HepG2 (cell line): Measurements from ENCODE around the gene DTYMK. TPM values are rescaled to one million over a fixed set of nuclear protein-coding genes. Genes with fewer than 3 reads are reported as not detected.
A peak's percentile ranks its signal among the peaks of the same experiment; 100 is the strongest.

ENCODE experiments used
- AGO1 ChIP-seq: fragments of 200-400 bp; formaldehyde crosslinking; IDR thresholded peaks from 2 replicates; pipeline ENCODE4 v1.6.1; 2017; ENCODE audit warnings: mild to moderate bottlenecking, low read depth, low read length, moderate library complexity; ENCODE audit not compliant: poor library complexity, severe bottlenecking
- ESRRA ChIP-seq: sonication (generic); formaldehyde crosslinking; IDR thresholded peaks from 2 replicates; pipeline ENCODE4 v1.5.1; 2020; ENCODE audit warnings: mild to moderate bottlenecking, low read depth, missing genetic modification reagents
- FOXP4 ChIP-seq: sonication (generic); formaldehyde crosslinking; IDR thresholded peaks from 2 replicates; pipeline ENCODE4 v1.4.0; 2020; ENCODE audit warnings: missing genetic modification reagents
- GATAD2A ChIP-seq: IDR thresholded peaks from 2 replicates; pipeline ENCODE4 v1.6.1; 2016
- GTF2F1 ChIP-seq: fragments of 150-350 bp; IDR thresholded peaks from 2 replicates; pipeline ENCODE4 v1.6.1; 2014; ENCODE audit warnings: low read length
- MED1 ChIP-seq: sonication (generic); formaldehyde crosslinking; IDR thresholded peaks from 2 replicates; pipeline ENCODE4 v1.4.0; 2020; ENCODE audit warnings: missing genetic modification reagents
- MXI1 ChIP-seq: IDR thresholded peaks from 3 replicates; pipeline ENCODE4 v1.6.1; 2012; ENCODE audit warnings: low read depth, low read length, inconsistent platforms, borderline replicate concordance
- NRL ChIP-seq: sonication (generic); formaldehyde crosslinking; IDR thresholded peaks from 2 replicates; pipeline ENCODE4 v1.5.0; 2020; ENCODE audit warnings: missing genetic modification reagents, mild to moderate bottlenecking, moderate library complexity, borderline replicate concordance
- RAD21 ChIP-seq: fragments of 450-650 bp; formaldehyde crosslinking; IDR thresholded peaks from 2 replicates; pipeline ENCODE4 v1.5.0; 2020; ENCODE audit warnings: mild to moderate bottlenecking
- RXRA ChIP-seq: sonication (generic); formaldehyde crosslinking; IDR thresholded peaks from 2 replicates; pipeline ENCODE4 v1.5.1; 2020; ENCODE audit warnings: missing genetic modification reagents
- TBL1XR1 ChIP-seq: fragments of 150-350 bp; IDR thresholded peaks from 2 replicates; pipeline ENCODE4 v1.6.1; 2014; ENCODE audit warnings: borderline replicate concordance, low read length; ENCODE audit not compliant: partially characterized antibody
- TBX3 ChIP-seq: fragments of 450-650 bp; IDR thresholded peaks from 2 replicates; pipeline ENCODE4 v1.6.1; 2017; ENCODE audit warnings: antibody characterized with exemption, mild to moderate bottlenecking, inconsistent platforms, borderline replicate concordance
- THRA ChIP-seq: sonication (generic); formaldehyde crosslinking; IDR thresholded peaks from 2 replicates; pipeline ENCODE4 v1.4.0; 2020; ENCODE audit warnings: missing genetic modification reagents, borderline replicate concordance
- ZBTB38 ChIP-seq: sonication (generic); formaldehyde crosslinking; IDR thresholded peaks from 2 replicates; pipeline ENCODE4 v1.5.1; 2020; ENCODE audit warnings: mild to moderate bottlenecking, missing genetic modification reagents
- ZFX ChIP-seq: sonication (generic); formaldehyde crosslinking; IDR thresholded peaks from 2 replicates; pipeline ENCODE4 v1.4.0; 2020; ENCODE audit warnings: mild to moderate bottlenecking, low read depth, missing genetic modification reagents, moderate library complexity
- ZNF441 ChIP-seq: sonication (generic); formaldehyde crosslinking; IDR thresholded peaks from 2 replicates; pipeline ENCODE4 v1.7.0; 2021; ENCODE audit warnings: missing genetic modification reagents, borderline replicate concordance
- ZNF609 ChIP-seq: sonication (generic); formaldehyde crosslinking; IDR thresholded peaks from 2 replicates; pipeline ENCODE4 v1.4.0; 2020; ENCODE audit warnings: mild to moderate bottlenecking, missing genetic modification reagents, borderline replicate concordance
- polyA plus RNA-seq, 8 experiments: library from polyadenylated mRNA; depleted of rRNA in 3 of 8; stranded (reverse) in 7 of 8; unstranded in 1 of 8; fragments of >200 nt; fragmentation: Illumina TruSeq in 4 of 8; extraction: Trizol in 4 of 8; gene quantifications; 2 replicates each; pipeline versions ENCODE4 v1.2.1 to v1.2.3, GENCODE V29; 2011 to 2016; ENCODE audit warnings: low read depth in 4 of 8, missing spikeins in 1 of 8, mixed read lengths in 1 of 8; ENCODE audit not compliant: insufficient read depth in 1 of 8
- total RNA-seq, 5 experiments: library from RNA; depleted of rRNA; stranded (reverse); fragments of >200 nt; fragmentation: Illumina TruSeq; extraction: Trizol; gene quantifications; 2 replicates each; pipeline ENCODE4 v1.2.3, GENCODE V29; 2016; ENCODE audit warnings: low read depth in 1 of 5
- TF ChIP-seq, protein P1 (sequence below): sonication (generic); formaldehyde crosslinking; conservative IDR thresholded peaks from 2 replicates; pipeline ENCODE4 v1.4.0; 2020; ENCODE audit warnings: mild to moderate bottlenecking, missing genetic modification reagents, moderate library complexity

The DTYMK gene
- total and polyA plus RNA-seq, 2 of the 13 experiments (the other 11 are each of a cell fraction or from before 2014, with no cell fraction given) = 57.5 to 134 TPM

DNA sequence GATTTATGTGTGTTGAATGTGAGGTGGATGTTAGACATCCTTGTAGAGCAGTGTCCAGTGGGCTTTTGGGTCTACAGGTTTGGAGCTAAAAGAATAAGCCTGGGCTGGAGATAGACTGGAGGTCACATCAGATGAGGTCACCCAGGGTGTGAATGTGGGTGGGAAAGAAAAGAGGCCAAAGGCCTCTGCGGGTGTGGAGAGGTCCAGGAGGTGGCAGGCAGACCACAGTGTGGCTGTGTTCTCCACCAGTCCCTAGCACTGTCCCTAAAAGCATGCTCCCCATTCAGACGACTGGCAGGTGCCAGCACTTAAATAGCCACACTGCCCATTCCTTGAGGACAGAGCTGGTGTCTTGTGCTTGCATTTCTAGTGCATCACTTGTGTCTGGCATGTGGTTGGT, 45.0 kb downstream of the DTYMK start (continued):
- TF ChIP-seq ZFX (CRISPR knock-in tag) = peak; percentile 45; the same call in 1 of the 2 replicates
- no peak for TF ChIP-seq THRA
- TF ChIP-seq TBL1XR1 = no peak
- TF ChIP-seq AGO1 = no peak
- TF ChIP-seq GATAD2A = peak; percentile 27; the same call in 1 of the 2 replicates
- TF ChIP-seq MED1 (CRISPR knock-in tag) = peak; percentile 19; the same call in 1 of the 2 replicates
- no peak; the same call in 1 of the 2 replicates for TF ChIP-seq ZBTB38 (CRISPR knock-in tag)
- TF ChIP-seq MXI1 = peak; percentile 24; the same call in 1 of the 3 replicates
- peak; percentile 50; the same call in 1 of the 2 replicates for TF ChIP-seq ZNF609 (CRISPR knock-in tag)
- TF ChIP-seq ESRRA (CRISPR knock-in tag) = peak; percentile 65; the same call in 1 of the 2 replicates
- TF ChIP-seq ZNF441 (CRISPR knock-in tag) = peak; percentile 37; the same call in 1 of the 2 replicates
- TF ChIP-seq FOXP4 = 0 out of 2 replicates have a peak, but pooled peaks have one; percentile 31
- TF ChIP-seq, protein P1, sequence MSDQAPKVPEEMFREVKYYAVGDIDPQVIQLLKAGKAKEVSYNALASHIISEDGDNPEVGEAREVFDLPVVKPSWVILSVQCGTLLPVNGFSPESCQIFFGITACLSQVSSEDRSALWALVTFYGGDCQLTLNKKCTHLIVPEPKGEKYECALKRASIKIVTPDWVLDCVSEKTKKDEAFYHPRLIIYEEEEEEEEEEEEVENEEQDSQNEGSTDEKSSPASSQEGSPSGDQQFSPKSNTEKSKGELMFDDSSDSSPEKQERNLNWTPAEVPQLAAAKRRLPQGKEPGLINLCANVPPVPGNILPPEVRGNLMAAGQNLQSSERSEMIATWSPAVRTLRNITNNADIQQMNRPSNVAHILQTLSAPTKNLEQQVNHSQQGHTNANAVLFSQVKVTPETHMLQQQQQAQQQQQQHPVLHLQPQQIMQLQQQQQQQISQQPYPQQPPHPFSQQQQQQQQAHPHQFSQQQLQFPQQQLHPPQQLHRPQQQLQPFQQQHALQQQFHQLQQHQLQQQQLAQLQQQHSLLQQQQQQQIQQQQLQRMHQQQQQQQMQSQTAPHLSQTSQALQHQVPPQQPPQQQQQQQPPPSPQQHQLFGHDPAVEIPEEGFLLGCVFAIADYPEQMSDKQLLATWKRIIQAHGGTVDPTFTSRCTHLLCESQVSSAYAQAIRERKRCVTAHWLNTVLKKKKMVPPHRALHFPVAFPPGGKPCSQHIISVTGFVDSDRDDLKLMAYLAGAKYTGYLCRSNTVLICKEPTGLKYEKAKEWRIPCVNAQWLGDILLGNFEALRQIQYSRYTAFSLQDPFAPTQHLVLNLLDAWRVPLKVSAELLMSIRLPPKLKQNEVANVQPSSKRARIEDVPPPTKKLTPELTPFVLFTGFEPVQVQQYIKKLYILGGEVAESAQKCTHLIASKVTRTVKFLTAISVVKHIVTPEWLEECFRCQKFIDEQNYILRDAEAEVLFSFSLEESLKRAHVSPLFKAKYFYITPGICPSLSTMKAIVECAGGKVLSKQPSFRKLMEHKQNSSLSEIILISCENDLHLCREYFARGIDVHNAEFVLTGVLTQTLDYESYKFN (CRISPR knock-in tag) = peak; percentile 46; the same call in 1 of the 2 replicates
- no peak for TF ChIP-seq NRL (CRISPR knock-in tag)
- TF ChIP-seq RAD21 (CRISPR knock-in tag) = peak; percentile 58; the same call in 1 of the 2 replicates
- TF ChIP-seq TBX3 = peak; percentile 77; the same call in 1 of the 2 replicates
- TF ChIP-seq RXRA (CRISPR knock-in tag) = peak; percentile 80; the same call in 1 of the 2 replicates
- no peak for TF ChIP-seq GTF2F1
